ENCODE data around the gene DHRS7C. TPM values are rescaled to one million over a fixed set of nuclear protein-coding genes. Genes with fewer than 3 reads are reported as not detected.

Gene DHRS7C
- total and polyA plus RNA-seq, 2 donors (not counting 1 experiment from before 2014, with no cell fraction given), result not detected

GRCh38 chr17:9792181-9792840, 919 bp upstream of the DHRS7C start:
- H3K4me2 ChIP-seq (replicated peaks; ENCODE audit: low read depth, low read length, poor library complexity, severe bottlenecking), result no peak overlapping the region

More at GRCh38 chr17:9792181-9792840, 919 bp upstream of the DHRS7C start:
- H3K27me3 Mint-ChIP-seq, result peaks cover 11% of the 10 kb centered on the region
- intact Hi-C loops (cut with micrococcal nuclease), result no loop called here
- Histone ChIP-seq H3K9ac (ENCODE audit: low read length) (no peak overlapping the region), H3K4me1 (ENCODE audit: control insufficient read depth in 2 of 2, insufficient read depth in 2 of 2, low read length in 2 of 2) (no peaks in the 10 kb centered on the region), H3K27ac (ENCODE audit: low read length in 2 of 2) (no peak overlapping the region), H2AFZ (ENCODE audit: insufficient read depth, low read depth, low read length, poor library complexity, severe bottlenecking) (no peak overlapping the region), H3K27me3 (replicated peaks in 1 of 4; ENCODE audit: control extremely low read depth in 1 of 4, control insufficient read depth in 3 of 4, insufficient read depth in 4 of 4, low read length in 3 of 4) (peaks cover 0 to 2% (median 0%) of the 10 kb centered on the region in 4 experiments), H3K4me3 (ENCODE audit: control extremely low read depth in 1 of 5, extremely low read depth in 1 of 5, insufficient read depth in 1 of 5, low read depth in 2 of 5, low read length in 4 of 5) (no peak overlapping the region), H3K79me2 (ENCODE audit: control insufficient read depth, insufficient read depth, low read length) (no peaks in the 10 kb centered on the region), H3K36me3 (replicated peaks in 1 of 2; ENCODE audit: control extremely low read depth in 1 of 2, control insufficient read depth in 1 of 2, extremely low read depth in 1 of 2, insufficient read depth in 2 of 2, low read length in 1 of 2) (no peaks in the 10 kb centered on the region), H4K20me1 (ENCODE audit: control insufficient read depth, insufficient read depth, low read length, poor library complexity, severe bottlenecking) (no peaks in the 10 kb centered on the region), H3K9me3 (ENCODE audit: control extremely low read depth in 1 of 3, control insufficient read depth in 2 of 3, insufficient read depth in 1 of 3, low read length in 2 of 3) (no peaks in the 10 kb centered on the region)
- ChIA-PET CTCF (interaction anchor here (0.6 kb wide), 1 partner anchor 63 kb away, joined by 3 read pairs; no protein-coding TSS in a partner anchor), POLR2A (no interaction called here)
- ATAC-seq (ENCODE audit: low read depth) (no peak), DNase-seq (no peak)
- WGBS (ENCODE audit: insufficient coverage), result 93% methylated on average over 9 of the region's 15 CpGs
- no peak overlapping the region for H3K27ac Mint-ChIP-seq
- no peaks in the 10 kb centered on the region for H3K9me3 Mint-ChIP-seq (ENCODE audit: insufficient read depth)
- H3K4me1 Mint-ChIP-seq, result no peaks in the 10 kb centered on the region
- no peak overlapping the region for H3K4me3 Mint-ChIP-seq
- TF ChIP-seq CTCF (IDR thresholded peaks at IDR 0.05), result no peak
- no peak for TF ChIP-seq EZH2 (IDR thresholded peaks at IDR 0.05; ENCODE audit: borderline replicate concordance, insufficient read depth, low read depth, low read length, poor library complexity, severe bottlenecking)
